Measurements from ENCODE around the gene TSBP1.

TSBP1 gene

GRCh38 chr6:32244270-32244669, 127.4 kb downstream of the TSBP1 start:
- in situ Hi-C loops (cut with HindIII; ENCODE audit: low pct_ligation_motif_present, low pct_unique_long_range_greater_than_20kb, low sequenced_read_pairs), result no loop called here

More at GRCh38 chr6:32244270-32244669, 127.4 kb downstream of the TSBP1 start:
- DNase-seq, result no peak
